Parathyroid adenoma (tissue), 2 donors: ENCODE data around the gene BANP.

Source experiments
- H2AFZ ChIP-seq: fragments of 300-600 bp; sonication (generic); one replicate; pipeline ENCODE4 v1.7.0; 2017; ENCODE audit warnings: antibody characterized with exemption, mild to moderate bottlenecking
- H3K27ac ChIP-seq: fragments of 300-600 bp; sonication (generic); one replicate; pipeline ENCODE4 v1.7.0; 2017
- H3K27me3 ChIP-seq: fragments of 300-600 bp; sonication (generic); one replicate; pipeline ENCODE4 v1.7.0; 2017; ENCODE audit warnings: low read length; ENCODE audit not compliant: control insufficient read depth, insufficient read depth
- H3K36me3 ChIP-seq: fragments of 300-600 bp; sonication (generic); one replicate; pipeline ENCODE4 v1.7.0; 2017; ENCODE audit warnings: low read length; ENCODE audit not compliant: control insufficient read depth, insufficient read depth
- H3K4me1 ChIP-seq: fragments of 300-600 bp; sonication (generic); one replicate; pipeline ENCODE4 v1.7.0; 2017; ENCODE audit warnings: control low read depth
- H3K4me2 ChIP-seq: fragments of 300-600 bp; sonication (generic); one replicate; pipeline ENCODE4 v1.7.0; 2017; ENCODE audit warnings: low read length
- H3K4me3 ChIP-seq: fragments of 300-600 bp; sonication (generic); one replicate; pipeline ENCODE4 v1.7.0; 2017; ENCODE audit warnings: low read depth, low read length
- H3K79me2 ChIP-seq: fragments of 300-600 bp; sonication (generic); one replicate; pipeline ENCODE4 v1.7.0; 2017; ENCODE audit warnings: control low read depth
- H3K9ac ChIP-seq: fragments of 300-600 bp; sonication (generic); one replicate; pipeline ENCODE4 v1.7.0; 2017; ENCODE audit warnings: mild to moderate bottlenecking
- H3K9me3 ChIP-seq: fragments of 300-600 bp; sonication (generic); one replicate; pipeline ENCODE4 v1.7.0; 2017; ENCODE audit warnings: low read length; ENCODE audit not compliant: control insufficient read depth
- CTCF ChIP-seq: fragments of 300-600 bp; sonication (generic); IDR thresholded peaks from one replicate; pipeline ENCODE4 v1.7.0; 2017; ENCODE audit warnings: antibody characterized with exemption, mild to moderate bottlenecking
- donor health status: primary hyperparathyroidism.

BANP gene

GRCh38 chr16:88070989-88071625, 119.9 kb downstream of the BANP start:
- H3K4me1 ChIP-seq: no peaks in the 10 kb centered on the region
- no peak overlapping the region for H3K27ac ChIP-seq
- no peaks in the 10 kb centered on the region for H3K79me2 ChIP-seq
- no peak overlapping the region for H3K4me3 ChIP-seq
- H3K36me3 ChIP-seq: no peaks in the 10 kb centered on the region
- no peak for TF ChIP-seq CTCF
- H3K9me3 ChIP-seq: no peaks in the 10 kb centered on the region
- H3K4me2 ChIP-seq: no peak overlapping the region
- H2AFZ ChIP-seq: no peak overlapping the region
- no peaks in the 10 kb centered on the region for H3K27me3 ChIP-seq
- no peak overlapping the region for H3K9ac ChIP-seq

GRCh38 chr16:88071908-88072307, 120.7 kb downstream of the BANP start:
- Histone ChIP-seq H3K4me2 (no peak overlapping the region), H3K9ac (no peak overlapping the region), H3K9me3 (no peaks in the 10 kb centered on the region), H2AFZ (no peak overlapping the region), H3K27ac (no peak overlapping the region), H3K27me3 (no peaks in the 10 kb centered on the region), H3K79me2 (no peaks in the 10 kb centered on the region), H3K36me3 (no peaks in the 10 kb centered on the region), H3K4me1 (no peaks in the 10 kb centered on the region), H3K4me3 (no peak overlapping the region)
- TF ChIP-seq CTCF: no peak

- no peak overlapping the region for H3K4me2 ChIP-seq
- H3K9ac ChIP-seq: no peak overlapping the region
- no peak overlapping the region for H2AFZ ChIP-seq
- no peaks in the 10 kb centered on the region for H3K27me3 ChIP-seq
- no peaks in the 10 kb centered on the region for H3K9me3 ChIP-seq
- no peaks in the 10 kb centered on the region for H3K4me1 ChIP-seq
- H3K79me2 ChIP-seq: no peaks in the 10 kb centered on the region
- H3K27ac ChIP-seq: no peak overlapping the region
- H3K4me3 ChIP-seq: no peak overlapping the region
- TF ChIP-seq CTCF: no peak
- no peaks in the 10 kb centered on the region for H3K36me3 ChIP-seq
Measured at GRCh38 chr16:88072571-88073001, 121.4 kb downstream of the BANP start.

- Histone ChIP-seq H3K9me3 (no peaks in the 10 kb centered on the region), H3K4me3 (no peak overlapping the region), H3K9ac (no peak overlapping the region), H3K36me3 (no peaks in the 10 kb centered on the region), H2AFZ (no peak overlapping the region), H3K4me2 (no peak overlapping the region), H3K79me2 (no peaks in the 10 kb centered on the region), H3K27me3 (no peaks in the 10 kb centered on the region), H3K4me1 (no peaks in the 10 kb centered on the region), H3K27ac (no peak overlapping the region)
- no peak for TF ChIP-seq CTCF
Measured at GRCh38 chr16:88073201-88073721, 122.0 kb downstream of the BANP start.

- no peak overlapping the region for H2AFZ ChIP-seq
- H3K4me3 ChIP-seq: no peak overlapping the region
- H3K36me3 ChIP-seq: no peaks in the 10 kb centered on the region
- H3K79me2 ChIP-seq: no peaks in the 10 kb centered on the region
- no peak for TF ChIP-seq CTCF
- no peaks in the 10 kb centered on the region for H3K4me1 ChIP-seq
- no peak overlapping the region for H3K9ac ChIP-seq
- no peak overlapping the region for H3K4me2 ChIP-seq
- H3K27me3 ChIP-seq: no peaks in the 10 kb centered on the region
- H3K27ac ChIP-seq: no peak overlapping the region
- H3K9me3 ChIP-seq: no peaks in the 10 kb centered on the region
Measured at GRCh38 chr16:88074041-88074440, 122.8 kb downstream of the BANP start.
